Measurements from ENCODE around the gene KRTAP12-1.

The KRTAP12-1 gene

DNA sequence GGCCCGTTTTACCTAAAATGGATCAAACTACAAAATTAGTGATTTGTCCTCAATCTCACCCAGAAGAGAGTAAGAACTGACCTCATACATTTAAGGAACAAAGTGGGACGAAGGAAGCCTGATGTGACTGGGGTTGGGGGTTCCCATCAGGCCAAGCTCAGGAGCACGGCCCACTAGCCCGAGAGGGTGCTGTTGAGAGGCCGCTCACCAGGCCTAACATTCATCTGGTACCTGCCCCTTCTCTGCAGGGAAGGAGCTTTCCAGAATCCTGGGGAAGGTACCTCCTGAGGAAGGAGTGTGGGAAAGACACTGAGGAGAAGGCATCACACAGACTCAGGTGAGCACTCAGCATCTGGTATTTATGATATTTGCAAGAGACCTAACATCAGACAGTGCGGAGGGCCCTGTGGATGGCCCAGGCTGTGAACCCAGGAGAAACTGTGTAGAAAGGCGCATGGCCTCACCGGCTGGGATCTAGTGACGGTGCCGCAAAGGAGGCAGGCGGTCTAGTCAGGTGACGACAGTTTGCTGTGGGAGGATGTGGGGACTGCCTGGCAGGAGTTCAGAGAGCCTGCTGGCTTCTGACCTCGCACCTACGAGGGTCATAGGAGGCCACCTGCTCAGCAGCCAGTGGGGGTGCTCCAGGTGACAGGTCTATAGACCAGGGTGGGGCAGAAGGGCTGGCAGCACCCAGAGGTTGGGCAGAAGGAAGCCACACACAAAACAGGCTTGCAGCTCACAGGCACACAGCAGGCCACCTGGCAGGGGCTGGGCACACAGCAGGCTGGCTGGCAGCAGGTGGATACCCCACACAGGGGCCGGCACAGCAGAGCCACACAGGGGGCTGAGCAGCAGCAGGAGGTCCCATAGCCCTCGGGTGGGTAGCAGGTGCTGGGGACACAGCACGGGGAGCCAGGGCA lies 28.0 kb downstream of the KRTAP12-1 start:
- no peak for DNase-seq (ENCODE audit: extremely low spot score)
- POLR2A ChIA-PET: no interaction called here
- TF ChIP-seq CTCF (IDR thresholded peaks at IDR 0.05; ENCODE audit: control extremely low read depth, extremely low read depth, low read depth, missing control alignments): no peak
- CTCF ChIA-PET: no interaction called here

GRCh38 chr21:44653123-44653522 lies 28.8 kb downstream of the KRTAP12-1 start:
- POLR2A ChIA-PET: no interaction called here
- CTCF ChIA-PET: no interaction called here
- DNase-seq (ENCODE audit: extremely low spot score): no peak
- TF ChIP-seq CTCF (IDR thresholded peaks at IDR 0.05; ENCODE audit: control extremely low read depth, extremely low read depth, low read depth, missing control alignments): no peak

DNA sequence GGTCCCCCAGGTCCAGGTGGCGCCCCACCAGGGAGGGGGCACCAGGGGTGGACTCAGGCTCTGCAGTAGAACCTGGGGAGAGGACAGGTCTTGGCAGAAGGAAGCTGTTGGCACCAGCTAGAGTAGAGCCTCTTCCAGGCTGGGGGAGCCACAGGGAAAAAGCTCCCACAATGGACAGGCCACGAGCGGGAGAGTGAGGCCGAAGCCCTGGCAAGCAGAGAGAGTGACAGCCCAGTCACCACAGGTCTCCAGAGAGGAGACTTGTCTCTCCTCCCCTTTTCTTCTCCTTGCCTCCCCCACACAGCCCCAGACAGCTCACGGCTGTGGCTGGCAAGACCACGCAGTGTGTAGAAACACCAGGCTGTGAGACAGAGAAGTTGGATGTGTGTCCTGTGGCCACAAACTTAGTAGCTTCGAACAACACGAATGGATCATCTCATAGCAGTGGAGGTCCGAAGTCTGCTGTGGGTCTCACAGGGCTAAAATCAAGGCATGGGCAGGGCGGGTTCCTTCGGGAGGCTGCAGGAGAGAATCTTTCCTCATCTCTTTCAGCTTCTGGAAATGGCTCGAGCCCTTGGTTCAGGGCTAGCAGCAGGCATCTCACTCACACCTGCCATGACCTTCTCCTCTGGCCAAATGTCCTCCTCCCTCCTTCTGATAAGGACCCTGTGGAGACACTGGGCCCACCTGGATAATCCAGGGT lies 30.8 kb downstream of the KRTAP12-1 start:
- ChIA-PET CTCF (no interaction called here), POLR2A (no interaction called here)
- no peak for DNase-seq (ENCODE audit: extremely low spot score)
- TF ChIP-seq CTCF (IDR thresholded peaks at IDR 0.05; ENCODE audit: control extremely low read depth, extremely low read depth, low read depth, missing control alignments): no peak

DNA sequence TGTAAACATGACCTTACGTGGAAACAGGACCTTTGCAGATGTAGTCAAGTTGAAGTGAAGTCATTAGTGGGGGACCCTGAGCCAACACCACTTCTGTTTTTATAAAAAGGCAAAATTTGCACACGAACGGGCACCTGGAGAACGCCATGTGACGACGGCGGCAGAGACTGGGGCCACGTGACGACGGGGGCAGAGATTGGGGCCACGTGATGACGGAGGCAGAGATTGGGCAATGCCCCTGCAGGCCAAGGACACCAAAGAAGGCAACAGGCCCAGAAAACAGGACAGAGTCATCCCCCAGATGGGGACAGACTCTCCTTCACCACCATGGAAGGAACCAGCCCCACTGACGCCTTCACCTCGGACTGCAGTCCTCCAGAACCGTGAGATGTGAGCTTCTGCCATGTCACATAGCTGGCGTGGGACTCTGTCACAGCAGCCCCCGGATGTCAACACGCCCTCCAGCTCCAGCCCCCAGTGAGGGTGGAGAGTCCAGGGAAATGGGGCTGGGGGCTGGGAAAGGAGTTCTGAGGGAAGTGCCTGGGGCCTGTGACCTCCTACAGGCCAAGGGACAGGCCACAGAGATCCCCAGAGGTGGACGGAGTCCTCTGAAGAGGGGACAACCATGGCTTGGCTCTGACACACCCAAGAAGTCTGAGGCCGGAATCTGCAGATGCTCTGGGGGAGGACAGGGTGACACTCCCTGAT lies 31.5 kb downstream of the KRTAP12-1 start:
- DNase-seq (ENCODE audit: extremely low spot score): no peak
- POLR2A ChIA-PET: no interaction called here
- no peak for TF ChIP-seq CTCF (IDR thresholded peaks at IDR 0.05; ENCODE audit: control extremely low read depth, extremely low read depth, low read depth, missing control alignments)
- CTCF ChIA-PET: interaction anchor here (1.4 kb wide), 1 partner anchor 9 kb away, joined by 3 read pairs; no protein-coding TSS in a partner anchor

GRCh38 chr21:44649521-44650100 lies 32.4 kb downstream of the KRTAP12-1 start:
- no peak for DNase-seq (ENCODE audit: extremely low spot score)
- CTCF ChIA-PET: interaction anchor here (1.4 kb wide), 1 partner anchor 10 kb away, joined by 3 read pairs; no protein-coding TSS in a partner anchor
- POLR2A ChIA-PET: interaction anchor here (0.6 kb wide), 1 partner anchor 74 kb away, joined by 3 read pairs; no protein-coding TSS in a partner anchor
- no peak for TF ChIP-seq CTCF (IDR thresholded peaks at IDR 0.05; ENCODE audit: control extremely low read depth, extremely low read depth, low read depth, missing control alignments)
